Endothelial cell of umbilical vein (primary cell): ENCODE results near the gene MTRR. TPM values are rescaled to one million over a fixed set of nuclear protein-coding genes. Genes with fewer than 3 reads are reported as not detected.

Experiments
- BruUV-seq: library from RNA; stranded (reverse); fragments of 400-500 nt; replicated peaks from 2 replicates; lab custom pipeline; 2021; lab: Mats Ljungman, UMichigan
- CTCF ChIA-PET: fragments of 300-600, 350-600 bp; sonication (Branson Sonifier 250); formaldehyde crosslinking; loops from one replicate; lab custom pipeline; 2021; ENCODE audit warnings: antibody characterized with exemption, inconsistent platforms; lab: Charles Lee
- POLR2A ChIA-PET: fragments of 300-600, 350-600 bp; sonication (Branson Sonifier 250); formaldehyde crosslinking; loops from one replicate; lab custom pipeline; 2021; ENCODE audit warnings: antibody characterized with exemption, inconsistent platforms; lab: Charles Lee
- DNase-seq: peaks from one replicate; pipeline ENCODE4 v3.0.0-alpha.2; 2011; ENCODE audit warnings: low read depth, low spot score
- FAIRE-seq: peaks from 2 replicates; lab custom pipeline; 2011; peaks lifted over from hg19 to GRCh38; lab: Jason Lieb, UNC
- H2AFZ ChIP-seq: 2 replicates; pipeline ENCODE4 v1.6.0; 2012; ENCODE audit warnings: low read depth, low read length, control low read depth, inconsistent platforms
- H3K27ac ChIP-seq: 2 replicates; pipeline ENCODE4 v1.5.1; 2011; ENCODE audit warnings: low read depth, mild to moderate bottlenecking, control low read depth, low read length, moderate library complexity; ENCODE audit not compliant: insufficient read depth
- H3K27me3 ChIP-seq, 2 experiments: 2 replicates each; pipeline versions ENCODE4 v1.6.0 to v1.6.1; 2011; ENCODE audit warnings: low read length in 2 of 2, mixed read lengths in 1 of 2; ENCODE audit not compliant: control insufficient read depth in 2 of 2, insufficient read depth in 2 of 2
- H3K36me3 ChIP-seq, 2 experiments: 2 replicates in 1 of 2; 3 replicates in 1 of 2; pipeline ENCODE4 v1.5.1; 2011; ENCODE audit warnings: low read length in 2 of 2, mild to moderate bottlenecking in 1 of 2, moderate library complexity in 1 of 2; ENCODE audit not compliant: control insufficient read depth in 2 of 2, insufficient read depth in 2 of 2; ENCODE audit errors: extremely low read depth in 1 of 2
- H3K4me1 ChIP-seq: 3 replicates; pipeline ENCODE4 v1.5.1; 2011; ENCODE audit warnings: mild to moderate bottlenecking, low read length; ENCODE audit not compliant: control insufficient read depth, insufficient read depth; ENCODE audit errors: extremely low read depth
- H3K4me2 ChIP-seq: 2 replicates; pipeline ENCODE4 v1.6.1; 2011; ENCODE audit warnings: low read length, control low read depth, mixed read lengths; ENCODE audit not compliant: insufficient read depth
- H3K4me3 ChIP-seq, 3 experiments: fragments of 200-600 bp in 1 of 3; sonication (generic), shearing (Covaris generic) in 1 of 3; replicated peaks in 1 of 3; 2 replicates each; pipeline ENCODE4 v1.5.1; 2011 to 2016; ENCODE audit warnings: control low read depth in 3 of 3, low read length in 3 of 3, mild to moderate bottlenecking in 2 of 3, inconsistent platforms in 1 of 3, low read depth in 1 of 3, moderate library complexity in 1 of 3; ENCODE audit not compliant: insufficient read depth in 1 of 3
- H3K79me2 ChIP-seq: 2 replicates; pipeline ENCODE4 v1.6.0; 2012; ENCODE audit warnings: low read length, inconsistent platforms; ENCODE audit not compliant: control insufficient read depth, insufficient read depth
- H3K9ac ChIP-seq: replicated peaks from 2 replicates; pipeline ENCODE3; 2011; ENCODE audit warnings: low read length, control low read depth; ENCODE audit not compliant: insufficient read depth; ENCODE audit errors: extremely low read depth
- H3K9me1 ChIP-seq: replicated peaks from 3 replicates; pipeline ENCODE4 v1.6.0; 2011; ENCODE audit warnings: mild to moderate bottlenecking, low read length; ENCODE audit not compliant: control insufficient read depth, insufficient read depth; ENCODE audit errors: extremely low read depth
- H3K9me3 ChIP-seq: replicated peaks from 2 replicates; pipeline ENCODE4 v1.5.1; 2012; ENCODE audit warnings: low read length, inconsistent platforms; ENCODE audit not compliant: control insufficient read depth, insufficient read depth
- H4K20me1 ChIP-seq: replicated peaks from 2 replicates; pipeline ENCODE3; 2011; ENCODE audit warnings: mild to moderate bottlenecking, low read length; ENCODE audit not compliant: control insufficient read depth, insufficient read depth; ENCODE audit errors: extremely low read depth
- EZH2 ChIP-seq: IDR thresholded peaks from 2 replicates; pipeline ENCODE4 v1.6.1; 2012; ENCODE audit warnings: borderline replicate concordance, low read depth, mild to moderate bottlenecking, moderate library complexity, low read length, inconsistent platforms; ENCODE audit not compliant: severe bottlenecking
- FOS ChIP-seq: IDR thresholded peaks from 2 replicates; pipeline ENCODE4 v1.6.1; 2011; ENCODE audit warnings: mild to moderate bottlenecking, low read length, moderate library complexity, borderline replicate concordance; ENCODE audit not compliant: insufficient read depth
- GATA2 ChIP-seq: IDR thresholded peaks from 2 replicates; pipeline ENCODE4 v1.7.0; 2011; ENCODE audit warnings: low read depth, mild to moderate bottlenecking, moderate library complexity, mixed read lengths, low read length; ENCODE audit not compliant: insufficient read length, insufficient read depth
- JUN ChIP-seq: IDR thresholded peaks from 2 replicates; pipeline ENCODE4 v1.6.1; 2011; ENCODE audit warnings: borderline replicate concordance, low read depth; ENCODE audit not compliant: insufficient read length, insufficient read depth
- MYC ChIP-seq: IDR thresholded peaks from one replicate; pipeline ENCODE4 v1.6.1; 2011; ENCODE audit warnings: mild to moderate bottlenecking, low read depth, low read length
- POLR2A ChIP-seq: IDR thresholded peaks from 2 replicates; pipeline ENCODE4 v1.6.1; 2012; ENCODE audit warnings: low read depth, mild to moderate bottlenecking, control low read depth, low read length
- POLR2AphosphoS5 ChIP-seq: IDR thresholded peaks from 2 replicates; pipeline ENCODE4 v1.6.1; 2012; ENCODE audit warnings: low read depth, mild to moderate bottlenecking, control low read depth, low read length, moderate library complexity; ENCODE audit not compliant: insufficient read depth
- dilution Hi-C: fragments of 300-500 bp; cut with MboI; formaldehyde crosslinking; loops from one replicate; pipeline ENCODE4 v1.15.0; 2019; ENCODE audit warnings: low sequenced_read_pairs; ENCODE audit not compliant: extremely low pct_ligation_motif_present
- intact Hi-C: fragments of 100-400 bp; cut with micrococcal nuclease; formaldehyde crosslinking; loops from one replicate; pipeline ENCODE4 v1.10.0; 2022
- polyA plus RNA-seq, 4 experiments: library from polyadenylated mRNA; depleted of rRNA in 3 of 4; stranded (reverse) in 3 of 4; unstranded in 1 of 4; fragments of >200 nt; gene quantifications; 2 replicates each; pipeline versions ENCODE4 v1.2.1 to v1.2.3, GENCODE V29; 2011 to 2012; ENCODE audit warnings: missing spikeins in 1 of 4
- total RNA-seq: library from RNA; stranded (reverse); gene quantifications from 2 replicates; pipeline ENCODE4 v1.2.3, GENCODE V29; 2021
- TF ChIP-seq, protein P1 (sequence below), 2 donors: IDR thresholded peaks; 1 replicate in 1 of 2; 2 replicates in 1 of 2; pipeline ENCODE4 v1.5.1; 2011; ENCODE audit warnings: low read length in 2 of 2, mild to moderate bottlenecking in 2 of 2, moderate library complexity in 2 of 2, control low read depth in 1 of 2, inconsistent platforms in 1 of 2, low read depth in 1 of 2; ENCODE audit not compliant: insufficient read depth in 1 of 2; ENCODE audit errors: extremely low read depth in 1 of 2
- TF ChIP-seq, protein P2 (sequence below): IDR thresholded peaks from 2 replicates; pipeline ENCODE4 v1.6.1; 2011; ENCODE audit not compliant: insufficient read depth, insufficient read length

Gene MTRR
- total and polyA plus RNA-seq, 2 donors (not counting 3 experiments of a cell fraction or from before 2014, with no cell fraction given) = 24.3 to 37.1 TPM

DNA sequence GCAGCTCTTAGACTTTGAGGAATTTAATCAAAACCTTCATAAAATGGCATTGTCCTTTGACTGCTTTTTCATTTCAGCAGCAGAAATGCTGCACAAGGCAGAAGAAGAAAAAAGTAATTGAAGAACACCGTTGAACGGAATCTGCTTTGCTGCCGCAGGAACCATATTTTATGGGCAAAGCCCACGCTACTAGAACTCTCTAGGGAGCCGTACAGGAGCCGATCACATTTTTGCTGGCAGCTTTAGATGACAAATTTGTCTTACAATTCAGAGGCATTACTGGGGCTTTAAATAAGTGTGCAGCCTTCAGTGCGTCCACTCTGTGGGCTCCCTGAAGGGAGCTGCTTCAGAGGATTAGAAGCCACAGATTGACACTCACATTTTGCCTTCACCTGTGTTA lies 23.4 kb upstream of the MTRR start:
- POLR2A ChIA-PET = no interaction called here
- no peaks in the 10 kb centered on the region for H3K79me2 ChIP-seq
- no peak overlapping the region for H3K4me3 ChIP-seq
- no peak overlapping the region for H2AFZ ChIP-seq
- H3K27ac ChIP-seq = no peak overlapping the region
- no peaks in the 10 kb centered on the region for H3K9me1 ChIP-seq
- H4K20me1 ChIP-seq = no peaks in the 10 kb centered on the region
- no peaks in the 10 kb centered on the region for H3K36me3 ChIP-seq
- FAIRE-seq = no peak
- dilution Hi-C loops (no loop called here), intact Hi-C loops (no loop called here)
- DNase-seq = no peak
- TF ChIP-seq POLR2AphosphoS5 (no peak), FOS (no peak), POLR2A (no peak), GATA2 (no peak), MYC (no peak), EZH2 (no peak), JUN (no peak)
- TF ChIP-seq, protein P1, sequence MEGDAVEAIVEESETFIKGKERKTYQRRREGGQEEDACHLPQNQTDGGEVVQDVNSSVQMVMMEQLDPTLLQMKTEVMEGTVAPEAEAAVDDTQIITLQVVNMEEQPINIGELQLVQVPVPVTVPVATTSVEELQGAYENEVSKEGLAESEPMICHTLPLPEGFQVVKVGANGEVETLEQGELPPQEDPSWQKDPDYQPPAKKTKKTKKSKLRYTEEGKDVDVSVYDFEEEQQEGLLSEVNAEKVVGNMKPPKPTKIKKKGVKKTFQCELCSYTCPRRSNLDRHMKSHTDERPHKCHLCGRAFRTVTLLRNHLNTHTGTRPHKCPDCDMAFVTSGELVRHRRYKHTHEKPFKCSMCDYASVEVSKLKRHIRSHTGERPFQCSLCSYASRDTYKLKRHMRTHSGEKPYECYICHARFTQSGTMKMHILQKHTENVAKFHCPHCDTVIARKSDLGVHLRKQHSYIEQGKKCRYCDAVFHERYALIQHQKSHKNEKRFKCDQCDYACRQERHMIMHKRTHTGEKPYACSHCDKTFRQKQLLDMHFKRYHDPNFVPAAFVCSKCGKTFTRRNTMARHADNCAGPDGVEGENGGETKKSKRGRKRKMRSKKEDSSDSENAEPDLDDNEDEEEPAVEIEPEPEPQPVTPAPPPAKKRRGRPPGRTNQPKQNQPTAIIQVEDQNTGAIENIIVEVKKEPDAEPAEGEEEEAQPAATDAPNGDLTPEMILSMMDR (IDR thresholded peaks at IDR 0.05; ENCODE audit: extremely low read depth in 1 of 2, insufficient read depth in 1 of 2, low read depth in 1 of 2, low read length in 2 of 2) = no peak
- TF ChIP-seq, protein P2, sequence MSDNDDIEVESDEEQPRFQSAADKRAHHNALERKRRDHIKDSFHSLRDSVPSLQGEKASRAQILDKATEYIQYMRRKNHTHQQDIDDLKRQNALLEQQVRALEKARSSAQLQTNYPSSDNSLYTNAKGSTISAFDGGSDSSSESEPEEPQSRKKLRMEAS = no peak
- H3K4me2 ChIP-seq = no peak overlapping the region
- CTCF ChIA-PET = no interaction called here
- no peak overlapping the region for H3K9ac ChIP-seq
- H3K4me1 ChIP-seq = no peaks in the 10 kb centered on the region
- H3K9me3 ChIP-seq = no peaks in the 10 kb centered on the region
- H3K27me3 ChIP-seq = peaks cover 21 to 25% of the 10 kb centered on the region in 2 experiments
- no TSS peak for BruUV-seq
